ACC112 (cell line): ENCODE measurements around the gene CTIF.

Experiments
- H2AFZ ChIP-seq: fragments of 200-600 bp; sonication (generic); one replicate; pipeline ENCODE4 v1.6.0; 2017; ENCODE audit warnings: antibody characterized with exemption, low read length; ENCODE audit not compliant: unreplicated experiment
- H3K27ac ChIP-seq: fragments of 200-600 bp; sonication (generic); 2 replicates; pipeline ENCODE4 v1.5.1; 2014; ENCODE audit warnings: low read depth, mild to moderate bottlenecking, antibody characterized with exemption, low read length, moderate library complexity
- H3K27me3 ChIP-seq: fragments of 200-600 bp; sonication (generic); 2 replicates; pipeline ENCODE4 v1.6.1; 2014; ENCODE audit warnings: mild to moderate bottlenecking, antibody characterized with exemption, low read length, moderate library complexity, mixed read lengths; ENCODE audit not compliant: insufficient read depth
- H3K36me3 ChIP-seq: fragments of 200-600 bp; sonication (generic); 2 replicates; pipeline ENCODE4 v1.6.1; 2016; ENCODE audit warnings: mild to moderate bottlenecking, antibody characterized with exemption, low read length, moderate library complexity, mixed read lengths; ENCODE audit not compliant: insufficient read depth
- H3K4me1 ChIP-seq: fragments of 200-600 bp; sonication (generic); one replicate; pipeline ENCODE4 v1.6.1; 2016; ENCODE audit warnings: low read length, mixed read lengths; ENCODE audit not compliant: insufficient read depth, unreplicated experiment, control insufficient read depth
- H3K4me3 ChIP-seq: fragments of 200-600 bp; sonication (generic); 2 replicates; pipeline ENCODE4 v1.5.1; 2014; ENCODE audit warnings: mild to moderate bottlenecking, low read depth, low read length
- H3K79me2 ChIP-seq: fragments of 200-600 bp; sonication (generic); one replicate; pipeline ENCODE4 v1.6.0; 2016; ENCODE audit warnings: low read length; ENCODE audit not compliant: control insufficient read depth, unreplicated experiment, insufficient read depth

Gene CTIF

DNA sequence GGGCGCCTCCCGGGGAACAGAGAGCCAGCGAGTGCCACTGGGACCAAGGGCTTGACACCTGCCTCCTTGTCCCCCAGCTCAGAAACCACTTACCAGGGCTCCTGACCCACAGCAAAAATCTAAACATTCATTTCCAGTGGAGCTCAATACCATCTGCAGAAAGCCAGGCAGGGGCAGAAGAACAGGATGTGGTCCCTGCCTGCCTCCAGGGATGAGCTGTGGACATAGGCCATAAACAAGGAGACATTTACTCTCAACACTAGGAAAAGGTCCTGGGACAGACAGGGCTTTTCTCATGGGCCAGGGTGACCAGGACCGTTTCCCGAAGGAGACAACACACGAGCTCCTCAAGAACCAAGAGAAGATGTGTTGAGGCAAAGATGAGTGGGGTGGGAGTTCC is 203.0 kb downstream of the CTIF start:
- Histone ChIP-seq H3K4me3 (no peak overlapping the region), H3K79me2 (no peaks in the 10 kb centered on the region), H2AFZ (no peak overlapping the region), H3K27ac (no peak overlapping the region), H3K36me3 (0 out of 2 replicates have a peak, but pooled peaks cover 5% of the 10 kb centered on the region), H3K27me3 (no peaks in the 10 kb centered on the region), H3K4me1 (peaks cover 46% of the 10 kb centered on the region)

DNA sequence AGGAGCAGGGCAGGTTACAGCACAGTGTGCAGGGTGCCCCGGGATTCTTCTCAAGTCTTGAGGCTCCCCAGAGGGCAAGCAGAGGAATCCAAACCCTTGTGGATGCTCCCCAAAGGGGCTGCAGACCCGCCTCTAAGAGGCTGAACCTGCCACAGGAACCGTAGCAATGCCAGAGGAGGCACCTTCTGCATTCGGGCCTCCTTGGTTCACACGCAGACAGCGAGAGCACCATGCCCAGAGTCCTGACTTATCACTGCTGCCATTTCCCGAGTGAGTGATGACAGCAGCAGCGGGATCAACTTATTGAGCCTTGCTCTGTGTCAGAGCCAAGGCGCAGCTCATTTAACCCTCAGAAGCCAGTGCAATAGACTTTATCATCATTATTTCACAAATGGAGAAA is 203.5 kb downstream of the CTIF start:
- Histone ChIP-seq H3K27ac (no peak overlapping the region), H3K27me3 (no peaks in the 10 kb centered on the region), H3K4me3 (no peak overlapping the region), H2AFZ (no peak overlapping the region), H3K36me3 (0 out of 2 replicates have a peak, but pooled peaks cover 5% of the 10 kb centered on the region), H3K4me1 (peaks cover 46% of the 10 kb centered on the region), H3K79me2 (no peaks in the 10 kb centered on the region)

- Histone ChIP-seq H3K27me3 (no peaks in the 10 kb centered on the region), H3K4me1 (peaks cover 46% of the 10 kb centered on the region), H3K79me2 (no peaks in the 10 kb centered on the region), H2AFZ (peak overlapping the region; percentile 14), H3K27ac (peak overlapping the region; percentile 46), H3K36me3 (0 out of 2 replicates have a peak, but pooled peaks cover 5% of the 10 kb centered on the region), H3K4me3 (peak overlapping the region; percentile 40)
These were observed 204.1 kb downstream of the CTIF start for GRCh38 chr18:48742706-48743475.

DNA sequence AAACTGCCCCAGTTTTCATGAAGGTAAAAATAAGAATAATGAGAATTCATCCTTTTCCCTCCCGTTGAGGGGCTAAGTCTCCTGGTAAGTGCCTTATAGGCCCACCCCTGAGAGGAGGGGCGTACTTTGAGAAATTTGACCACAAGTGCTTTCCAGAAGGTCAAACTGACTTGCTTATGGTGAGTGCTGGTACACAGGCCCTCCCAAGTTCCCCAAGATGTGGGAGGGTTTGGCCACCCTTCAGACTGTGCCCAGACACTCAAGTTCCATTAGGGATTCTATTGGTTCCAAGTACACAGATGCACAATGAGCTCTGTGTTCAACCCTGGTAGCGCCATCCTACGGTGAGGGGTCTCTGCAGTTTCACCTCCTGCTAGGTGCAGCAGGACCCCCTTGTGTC is 205.1 kb downstream of the CTIF start:
- H3K36me3 ChIP-seq = 0 out of 2 replicates have a peak, but pooled peaks cover 5% of the 10 kb centered on the region
- peak overlapping the region; percentile 46; the same call in 1 of the 2 replicates for H3K27ac ChIP-seq
- no peaks in the 10 kb centered on the region for H3K27me3 ChIP-seq

DNA sequence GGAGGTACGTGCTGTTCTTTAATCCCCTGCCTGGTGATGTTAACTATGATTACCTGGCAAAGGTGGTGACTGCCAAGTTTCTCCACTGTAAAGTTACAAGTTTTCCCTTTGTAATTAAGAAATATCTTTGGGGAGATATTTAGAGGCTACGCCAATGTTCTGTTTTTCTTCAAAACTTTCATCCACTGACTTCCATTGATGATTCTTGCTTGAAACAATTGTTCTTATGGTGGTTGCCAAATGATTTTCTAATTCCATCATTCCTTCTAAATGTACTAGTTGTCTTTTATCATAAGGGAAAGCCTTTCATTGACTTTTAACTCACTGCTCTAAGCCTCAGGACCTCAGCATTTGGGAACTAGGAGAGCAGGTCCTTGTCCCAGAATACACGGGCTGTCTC is 206.5 kb downstream of the CTIF start:
- Histone ChIP-seq H3K27me3 (no peaks in the 10 kb centered on the region), H3K36me3 (0 out of 2 replicates have a peak, but pooled peaks cover 5% of the 10 kb centered on the region), H3K4me1 (peaks cover 41% of the 10 kb centered on the region), H3K79me2 (no peaks in the 10 kb centered on the region), H3K27ac (no peak overlapping the region), H2AFZ (no peak overlapping the region), H3K4me3 (no peak overlapping the region)

More for the DNA sequence above, 205.1 kb downstream of the CTIF start:
- Histone ChIP-seq H3K4me1 (peaks cover 46% of the 10 kb centered on the region), H2AFZ (no peak overlapping the region), H3K79me2 (no peaks in the 10 kb centered on the region), H3K4me3 (no peak overlapping the region)

DNA sequence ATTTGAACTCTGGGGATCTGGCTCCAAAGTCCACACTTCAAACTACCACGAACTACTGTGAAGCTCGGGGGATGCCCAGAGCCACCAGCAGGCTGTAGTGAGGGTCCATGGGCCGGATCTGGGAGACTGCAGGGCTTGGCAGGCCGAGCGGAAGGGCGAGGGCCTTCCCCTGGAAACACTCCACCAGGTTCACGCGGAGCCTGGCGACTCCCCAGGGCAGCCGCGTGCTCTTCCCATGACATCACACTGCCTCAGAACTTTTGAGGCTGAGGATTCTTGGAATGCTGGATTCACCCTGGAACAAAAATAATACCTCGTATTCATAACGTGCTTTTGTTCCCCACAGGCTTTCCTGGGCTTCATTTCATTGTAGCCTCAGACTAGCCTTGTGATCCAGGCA is 210.9 kb downstream of the CTIF start:
- Histone ChIP-seq H3K27ac (no peak overlapping the region), H3K27me3 (no peaks in the 10 kb centered on the region), H3K36me3 (0 out of 2 replicates have a peak, but pooled peaks cover 5% of the 10 kb centered on the region), H3K4me3 (no peak overlapping the region), H3K79me2 (no peaks in the 10 kb centered on the region), H2AFZ (no peak overlapping the region), H3K4me1 (peaks cover 10% of the 10 kb centered on the region)

- Histone ChIP-seq H3K36me3 (no peaks in the 10 kb centered on the region), H3K4me3 (no peak overlapping the region), H3K4me1 (peaks cover 2% of the 10 kb centered on the region), H2AFZ (no peak overlapping the region), H3K27ac (no peak overlapping the region), H3K27me3 (no peaks in the 10 kb centered on the region), H3K79me2 (no peaks in the 10 kb centered on the region)
These were observed 211.8 kb downstream of the CTIF start for GRCh38 chr18:48750485-48751175.

- Histone ChIP-seq H3K27ac (no peak overlapping the region), H3K36me3 (no peaks in the 10 kb centered on the region)
These were observed 213.1 kb downstream of the CTIF start for GRCh38 chr18:48751727-48752468.

GRCh38 chr18:48752478-48752877 is 213.6 kb downstream of the CTIF start:
- no peak overlapping the region for H3K27ac ChIP-seq
- no peaks in the 10 kb centered on the region for H3K79me2 ChIP-seq
- no peaks in the 10 kb centered on the region for H3K27me3 ChIP-seq
- H3K4me1 ChIP-seq = peaks cover 2% of the 10 kb centered on the region
- H3K4me3 ChIP-seq = no peak overlapping the region
- no peak overlapping the region for H2AFZ ChIP-seq
- no peaks in the 10 kb centered on the region for H3K36me3 ChIP-seq

More at GRCh38 chr18:48751727-48752468, 213.1 kb downstream of the CTIF start:
- Histone ChIP-seq H3K79me2 (no peaks in the 10 kb centered on the region), H3K4me3 (no peak overlapping the region), H3K4me1 (peaks cover 2% of the 10 kb centered on the region), H3K27me3 (no peaks in the 10 kb centered on the region), H2AFZ (no peak overlapping the region)

GRCh38 chr18:48752928-48753327 is 214.1 kb downstream of the CTIF start:
- Histone ChIP-seq H3K27me3 (no peaks in the 10 kb centered on the region), H3K27ac (no peak overlapping the region), H3K79me2 (no peaks in the 10 kb centered on the region), H3K36me3 (no peaks in the 10 kb centered on the region), H3K4me1 (peaks cover 2% of the 10 kb centered on the region), H2AFZ (no peak overlapping the region), H3K4me3 (no peak overlapping the region)
